PC-3 (cell line): Measurements from ENCODE around the gene ZFP28.

Source experiments
- EZH2 ChIP-seq: fragments of 300-600 bp; sonication (generic); IDR thresholded peaks from one replicate; pipeline ENCODE4 v1.6.1; 2017; ENCODE audit warnings: antibody characterized with exemption, mild to moderate bottlenecking, low read length; ENCODE audit not compliant: unreplicated experiment
- EZH2phosphoT487 ChIP-seq: fragments of 300-600 bp; sonication (generic); IDR thresholded peaks from 2 replicates; pipeline ENCODE4 v1.6.1; 2018; ENCODE audit warnings: mild to moderate bottlenecking, antibody characterized with exemption, low read length, borderline replicate concordance
- TF ChIP-seq, protein P1 (sequence below): fragments of 300-600 bp; sonication (generic); conservative IDR thresholded peaks from 2 replicates; pipeline ENCODE4 v1.5.1; 2017; ENCODE audit warnings: antibody characterized with exemption, low read depth, mild to moderate bottlenecking, low read length

DNA sequence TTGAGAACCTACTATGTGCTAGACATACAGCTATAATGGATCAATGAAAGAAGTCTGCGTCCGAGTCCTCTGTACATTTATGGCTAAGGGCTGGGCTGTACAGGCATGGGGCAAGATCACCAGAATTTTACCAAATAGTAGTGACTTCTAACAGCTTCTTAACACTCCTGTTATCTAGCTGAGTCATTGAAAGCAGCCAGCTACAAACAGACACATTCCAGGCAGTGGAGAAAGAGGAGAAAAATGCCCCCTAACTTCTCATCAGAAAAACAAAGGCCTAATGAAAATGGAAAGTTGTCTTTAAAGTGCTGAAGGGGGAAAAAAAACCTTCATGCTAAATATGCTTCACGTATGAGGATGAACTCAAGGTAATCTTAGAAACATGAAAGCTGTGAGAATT, 47.3 kb upstream of the ZFP28 start:
- TF ChIP-seq EZH2 (no peak), EZH2phosphoT487 (no peak)
- TF ChIP-seq, protein P1, sequence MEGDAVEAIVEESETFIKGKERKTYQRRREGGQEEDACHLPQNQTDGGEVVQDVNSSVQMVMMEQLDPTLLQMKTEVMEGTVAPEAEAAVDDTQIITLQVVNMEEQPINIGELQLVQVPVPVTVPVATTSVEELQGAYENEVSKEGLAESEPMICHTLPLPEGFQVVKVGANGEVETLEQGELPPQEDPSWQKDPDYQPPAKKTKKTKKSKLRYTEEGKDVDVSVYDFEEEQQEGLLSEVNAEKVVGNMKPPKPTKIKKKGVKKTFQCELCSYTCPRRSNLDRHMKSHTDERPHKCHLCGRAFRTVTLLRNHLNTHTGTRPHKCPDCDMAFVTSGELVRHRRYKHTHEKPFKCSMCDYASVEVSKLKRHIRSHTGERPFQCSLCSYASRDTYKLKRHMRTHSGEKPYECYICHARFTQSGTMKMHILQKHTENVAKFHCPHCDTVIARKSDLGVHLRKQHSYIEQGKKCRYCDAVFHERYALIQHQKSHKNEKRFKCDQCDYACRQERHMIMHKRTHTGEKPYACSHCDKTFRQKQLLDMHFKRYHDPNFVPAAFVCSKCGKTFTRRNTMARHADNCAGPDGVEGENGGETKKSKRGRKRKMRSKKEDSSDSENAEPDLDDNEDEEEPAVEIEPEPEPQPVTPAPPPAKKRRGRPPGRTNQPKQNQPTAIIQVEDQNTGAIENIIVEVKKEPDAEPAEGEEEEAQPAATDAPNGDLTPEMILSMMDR: no peak
